Adrenal gland (tissue), 5 donors: ENCODE results near the gene SCFD2.

Experiments
- CTCF ChIP-seq, 6 experiments: fragments of 450-650 bp in 4 of 6; fragments of 200-600 bp in 2 of 6; sonication (generic) in 1 of 6; IDR thresholded peaks; 1 replicate in 5 of 6; 2 replicates in 1 of 6; pipeline versions ENCODE4 v1.5.1 to v1.8.0; 2016 to 2021; ENCODE audit warnings: antibody characterized with exemption in 6 of 6, mild to moderate bottlenecking in 2 of 6, moderate library complexity in 1 of 6
- POLR2A ChIP-seq, 2 donors: fragments of 450-650 bp; IDR thresholded peaks; one replicate each; pipeline ENCODE4 v1.6.1; 2017; ENCODE audit warnings: antibody characterized with exemption in 2 of 2, mild to moderate bottlenecking in 2 of 2, moderate library complexity in 1 of 2
- donor health status: DM: no; HTN: no; CAD: no.

DNA sequence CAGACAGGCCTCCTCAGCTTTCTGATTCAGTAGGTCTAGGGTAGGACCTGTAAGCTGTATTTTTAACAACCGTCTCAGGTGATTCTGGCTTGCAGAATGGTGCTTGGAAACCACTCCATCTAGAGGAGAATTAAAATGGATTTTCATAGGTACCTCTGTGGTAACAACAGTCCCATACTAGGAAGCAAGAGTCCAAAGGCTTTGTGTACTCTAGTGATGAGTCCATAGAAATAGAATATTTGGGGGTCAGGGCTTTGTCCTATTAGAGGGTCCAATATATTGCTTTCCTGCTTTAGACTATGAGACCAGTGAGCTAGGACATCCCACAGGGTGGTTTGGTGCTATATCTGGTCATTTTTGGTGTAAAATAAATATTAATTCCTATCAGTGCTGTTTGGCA is 242.0 kb downstream of the SCFD2 start:
- TF ChIP-seq CTCF (IDR thresholded peaks at IDR 0.05) (no peak), POLR2A (IDR thresholded peaks at IDR 0.05) (no peak)
